LNCAP (cell line): Measurements from ENCODE around the gene ZSCAN5C.

Experiments
- CTCF ChIP-seq: fragments of 450-650 bp; IDR thresholded peaks from 2 replicates; pipeline ENCODE4 v1.5.1; 2017; ENCODE audit warnings: mild to moderate bottlenecking

Gene ZSCAN5C

GRCh38 chr19:56201973-56202372 lies at the start of gene ZSCAN5C:
ZSCAN5C (plus strand) TSS chr19:56202273; CDS start chr19:56205914, 3,641 bp downstream.
- TF ChIP-seq CTCF: no peak

- no peak for TF ChIP-seq CTCF
Measured at GRCh38 chr19:56152644-56153043, 49.4 kb upstream of the ZSCAN5C start.

- TF ChIP-seq CTCF: no peak
Measured at GRCh38 chr19:56153507-56153906, 48.6 kb upstream of the ZSCAN5C start.

- TF ChIP-seq CTCF: peak; percentile 37; the same call in 1 of the 2 replicates
Measured at GRCh38 chr19:56155124-56155687, 46.9 kb upstream of the ZSCAN5C start.

GRCh38 chr19:56156768-56157167 lies 45.3 kb upstream of the ZSCAN5C start:
- no peak for TF ChIP-seq CTCF

GRCh38 chr19:56158170-56158757 lies 43.8 kb upstream of the ZSCAN5C start:
- TF ChIP-seq CTCF: no peak

GRCh38 chr19:56159009-56159559 lies 43.0 kb upstream of the ZSCAN5C start:
- no peak for TF ChIP-seq CTCF
